GM12864 (cell line): ENCODE measurements around the gene RUNX3.

ENCODE experiments used
- DNase-seq: peaks from one replicate; pipeline ENCODE4 v3.0.0-alpha.2; 2011; ENCODE audit warnings: low read depth
- H3K4me3 ChIP-seq: 2 replicates; pipeline ENCODE4 v1.5.1; 2011; ENCODE audit warnings: mild to moderate bottlenecking, low read depth, low read length, control low read depth
- CTCF ChIP-seq: IDR thresholded peaks from 2 replicates; pipeline ENCODE4 v1.5.1; 2011; ENCODE audit warnings: low read depth, mild to moderate bottlenecking, moderate library complexity, low read length, control low read depth, inconsistent platforms; ENCODE audit errors: missing control alignments

RUNX3 gene

GRCh38 chr1:24957808-24958752, 28.0 kb upstream of the RUNX3 start:
- DNase-seq = no peak
- TF ChIP-seq CTCF = no peak
- peak overlapping the region; percentile 36 for H3K4me3 ChIP-seq

DNA sequence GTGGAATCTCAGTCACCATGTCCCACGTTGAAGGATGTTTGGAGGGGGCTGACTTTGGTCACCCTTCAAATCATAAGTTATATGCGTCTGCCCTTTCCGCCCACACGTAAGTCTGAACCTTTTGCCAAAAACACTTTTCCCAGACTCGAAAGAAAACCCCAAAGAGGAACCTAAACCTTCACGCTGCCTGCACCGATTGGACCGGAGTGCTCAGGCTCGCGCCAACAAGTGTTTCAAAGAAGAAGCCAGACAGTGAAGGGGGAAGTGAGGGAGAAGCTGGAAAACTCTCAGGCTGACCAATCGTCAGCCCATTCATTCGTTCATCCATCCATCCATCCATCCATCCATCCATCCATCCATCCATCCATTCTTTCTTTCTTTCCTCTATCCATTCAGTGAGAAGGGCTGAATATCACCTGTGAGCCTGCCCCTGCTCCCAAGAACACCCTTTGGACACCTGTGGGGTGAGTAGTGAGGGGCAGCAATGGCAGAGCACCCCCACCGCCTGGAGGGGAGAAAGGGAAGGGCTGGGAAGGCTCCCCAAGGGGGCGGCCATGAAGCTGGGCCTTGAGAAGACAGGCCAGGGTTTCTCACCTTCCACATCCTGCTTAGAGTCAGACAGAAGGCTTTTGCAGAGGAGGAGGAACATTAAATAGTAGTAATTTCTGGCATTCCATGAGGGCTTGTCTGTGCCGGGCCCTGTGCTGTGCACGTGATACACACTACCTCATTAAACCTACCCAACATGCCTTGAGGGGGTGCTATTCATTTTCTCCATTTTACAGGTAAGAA, 27.1 kb upstream of the RUNX3 start:
- no peak for TF ChIP-seq CTCF
- no peak for DNase-seq
- H3K4me3 ChIP-seq = peak overlapping the region; percentile 36

DNA sequence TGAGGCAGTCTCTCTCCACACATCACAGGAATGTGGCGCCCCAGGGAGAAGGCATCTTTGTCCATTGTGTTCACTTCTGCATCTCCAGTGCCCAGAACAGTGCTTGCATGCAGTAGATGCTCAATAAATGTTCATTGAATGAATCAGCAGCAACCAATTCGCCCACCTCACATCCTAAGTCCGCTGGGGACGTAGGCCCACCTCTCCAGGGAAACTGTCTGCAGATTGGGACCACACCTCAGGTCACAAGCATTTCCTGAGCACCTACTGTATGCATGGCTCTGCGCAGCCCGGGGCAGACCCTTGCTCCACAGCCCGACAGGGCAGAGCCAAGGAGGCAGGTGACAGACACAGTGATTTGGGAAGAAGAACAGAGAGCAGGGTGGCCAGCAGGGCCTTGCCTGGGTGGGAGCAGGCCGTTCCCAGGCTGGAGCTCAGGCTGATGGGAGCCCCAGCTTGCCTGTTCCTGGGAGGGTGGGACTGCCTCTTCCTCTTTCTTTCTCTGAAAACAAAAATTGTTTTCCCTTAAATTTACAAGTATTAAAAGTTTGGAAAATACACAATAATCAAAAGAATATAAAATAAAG, 25.8 kb upstream of the RUNX3 start:
- no peak for DNase-seq

DNA sequence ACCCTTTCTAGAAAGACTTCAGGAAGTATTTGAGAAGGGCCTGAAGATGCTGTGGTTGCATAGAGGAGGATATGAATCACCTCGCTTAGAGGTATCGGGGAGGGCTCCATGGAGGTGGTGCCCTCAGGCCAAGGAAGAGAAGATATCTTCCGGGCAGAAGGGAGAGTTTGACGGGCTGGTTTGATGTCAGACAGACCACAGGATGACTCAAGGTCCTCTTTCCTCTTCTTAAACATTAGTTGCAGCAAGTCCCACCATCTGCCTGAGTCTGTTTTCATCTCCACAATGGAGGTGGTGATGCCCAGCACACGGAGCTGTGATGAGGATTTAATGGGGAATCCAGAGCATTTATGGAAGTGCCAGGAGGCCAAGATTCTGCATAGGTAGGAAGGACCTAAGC, 25.1 kb upstream of the RUNX3 start:
- DNase-seq = no peak
- no peak for TF ChIP-seq CTCF
- no peak overlapping the region; the same call in 1 of the 2 replicates for H3K4me3 ChIP-seq

More for the DNA sequence above, 25.8 kb upstream of the RUNX3 start:
- H3K4me3 ChIP-seq = peak overlapping the region; percentile 11; the same call in 1 of the 2 replicates
- no peak for TF ChIP-seq CTCF

DNA sequence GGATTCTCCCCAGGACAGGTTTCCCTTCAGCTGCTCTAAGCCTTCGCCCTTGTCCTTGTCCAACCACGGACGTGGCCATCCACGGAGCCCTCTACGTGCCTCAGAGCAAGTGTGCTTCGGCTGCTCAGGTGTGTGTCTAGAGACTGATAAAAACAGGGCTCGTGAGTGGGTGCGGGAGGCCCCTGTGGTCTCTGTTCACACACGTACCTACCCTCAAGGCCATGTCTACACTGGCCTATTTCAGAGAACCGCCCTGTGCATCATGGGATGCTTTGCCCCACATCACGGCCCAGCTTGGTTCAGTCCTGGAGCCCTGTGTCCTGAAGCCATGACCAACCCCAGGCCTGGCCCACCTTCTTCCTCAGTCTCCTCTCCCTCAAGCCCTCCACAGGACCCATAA, 24.6 kb upstream of the RUNX3 start:
- DNase-seq = no peak
- TF ChIP-seq CTCF = no peak
- H3K4me3 ChIP-seq = peak overlapping the region; percentile 4; the same call in 1 of the 2 replicates

GRCh38 chr1:24954022-24954421, 23.9 kb upstream of the RUNX3 start:
- no peak for DNase-seq
- no peak for TF ChIP-seq CTCF
- H3K4me3 ChIP-seq = no peak overlapping the region
